NB4 (cell line): ENCODE results near the gene IQCK.

Source experiments
- POLR2A ChIP-seq: IDR thresholded peaks from 2 replicates; pipeline ENCODE4 v1.6.1; 2011; ENCODE audit warnings: mild to moderate bottlenecking; ENCODE audit not compliant: insufficient read length; ENCODE audit errors: extremely low read depth
- TF ChIP-seq, protein P1 (sequence below): IDR thresholded peaks from one replicate; pipeline ENCODE4 v1.5.1; 2012; ENCODE audit warnings: low read depth, low read length
- TF ChIP-seq, protein P2 (sequence below): IDR thresholded peaks from 2 replicates; pipeline ENCODE4 v1.6.1; 2011; ENCODE audit warnings: low read depth, low read length

DNA sequence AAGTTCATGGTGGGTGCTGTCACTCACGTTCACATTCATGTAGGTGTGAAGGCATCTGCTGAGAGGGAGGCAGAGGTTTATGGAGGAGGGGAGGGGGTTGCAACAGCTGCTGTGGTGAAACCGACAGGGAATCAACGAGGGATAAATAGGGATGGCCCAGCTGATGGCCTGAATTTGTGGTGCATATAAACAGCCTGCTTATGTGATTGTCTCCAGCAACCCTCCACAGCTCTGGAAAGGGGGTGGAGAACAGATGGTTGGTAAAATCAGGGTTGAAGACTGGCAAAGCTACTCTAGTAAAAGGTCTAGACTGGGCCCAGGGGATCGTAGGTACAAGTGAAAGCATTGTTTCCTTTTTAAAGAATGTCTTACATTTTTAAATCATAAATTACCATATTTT lies 53.7 kb downstream of the IQCK start:
- TF ChIP-seq, protein P1, sequence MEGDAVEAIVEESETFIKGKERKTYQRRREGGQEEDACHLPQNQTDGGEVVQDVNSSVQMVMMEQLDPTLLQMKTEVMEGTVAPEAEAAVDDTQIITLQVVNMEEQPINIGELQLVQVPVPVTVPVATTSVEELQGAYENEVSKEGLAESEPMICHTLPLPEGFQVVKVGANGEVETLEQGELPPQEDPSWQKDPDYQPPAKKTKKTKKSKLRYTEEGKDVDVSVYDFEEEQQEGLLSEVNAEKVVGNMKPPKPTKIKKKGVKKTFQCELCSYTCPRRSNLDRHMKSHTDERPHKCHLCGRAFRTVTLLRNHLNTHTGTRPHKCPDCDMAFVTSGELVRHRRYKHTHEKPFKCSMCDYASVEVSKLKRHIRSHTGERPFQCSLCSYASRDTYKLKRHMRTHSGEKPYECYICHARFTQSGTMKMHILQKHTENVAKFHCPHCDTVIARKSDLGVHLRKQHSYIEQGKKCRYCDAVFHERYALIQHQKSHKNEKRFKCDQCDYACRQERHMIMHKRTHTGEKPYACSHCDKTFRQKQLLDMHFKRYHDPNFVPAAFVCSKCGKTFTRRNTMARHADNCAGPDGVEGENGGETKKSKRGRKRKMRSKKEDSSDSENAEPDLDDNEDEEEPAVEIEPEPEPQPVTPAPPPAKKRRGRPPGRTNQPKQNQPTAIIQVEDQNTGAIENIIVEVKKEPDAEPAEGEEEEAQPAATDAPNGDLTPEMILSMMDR: no peak
- TF ChIP-seq, protein P2, sequence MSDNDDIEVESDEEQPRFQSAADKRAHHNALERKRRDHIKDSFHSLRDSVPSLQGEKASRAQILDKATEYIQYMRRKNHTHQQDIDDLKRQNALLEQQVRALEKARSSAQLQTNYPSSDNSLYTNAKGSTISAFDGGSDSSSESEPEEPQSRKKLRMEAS: no peak
- no peak for TF ChIP-seq POLR2A
